ENCODE results near the gene SPACA7. TPM values are rescaled to one million over a fixed set of nuclear protein-coding genes. Genes with fewer than 3 reads are reported as not detected.

SPACA7 gene
- total and polyA plus RNA-seq, 5 donors = not detected

GRCh38 chr13:112473818-112474217 is 97.7 kb downstream of the SPACA7 start:
- no peak for DNase-seq
- Histone ChIP-seq H3K27ac (ENCODE audit: low read length) (no peak overlapping the region), H3K4me1 (ENCODE audit: control insufficient read depth, insufficient read depth, low read length) (no peaks in the 10 kb centered on the region), H3K27me3 (ENCODE audit: control insufficient read depth, insufficient read depth) (no peaks in the 10 kb centered on the region), H3K4me3 (ENCODE audit: low read length) (no peak overlapping the region), H3K9me3 (ENCODE audit: control insufficient read depth, low read length) (no peaks in the 10 kb centered on the region)
- intact Hi-C loops (cut with DNase I) = no loop called here
- WGBS = 86% methylated on average over 5 of the region's 5 CpGs
- no peak for ATAC-seq

GRCh38 chr13:112474869-112475268 is 98.7 kb downstream of the SPACA7 start:
- H3K27me3 ChIP-seq (ENCODE audit: control insufficient read depth, insufficient read depth) = no peaks in the 10 kb centered on the region
- no peak overlapping the region for H3K27ac ChIP-seq (ENCODE audit: low read length)
- no peak for ATAC-seq
- H3K4me3 ChIP-seq (ENCODE audit: low read length) = no peak overlapping the region
- H3K4me1 ChIP-seq (ENCODE audit: control insufficient read depth, insufficient read depth, low read length) = no peaks in the 10 kb centered on the region
- WGBS = 84% methylated on average over 8 of the region's 8 CpGs
- intact Hi-C loops (cut with DNase I) = no loop called here
- no peaks in the 10 kb centered on the region for H3K9me3 ChIP-seq (ENCODE audit: control insufficient read depth, low read length)
- no peak for DNase-seq

GRCh38 chr13:112475889-112476288 is 99.7 kb downstream of the SPACA7 start:
- WGBS = 97% methylated on average over 1 of the region's 1 CpG
- intact Hi-C loops (cut with DNase I) = no loop called here
- no peak for ATAC-seq
- Histone ChIP-seq H3K9me3 (ENCODE audit: control insufficient read depth, low read length) (no peaks in the 10 kb centered on the region), H3K27me3 (ENCODE audit: control insufficient read depth, insufficient read depth) (no peaks in the 10 kb centered on the region), H3K4me3 (ENCODE audit: low read length) (no peak overlapping the region), H3K27ac (ENCODE audit: low read length) (no peak overlapping the region), H3K4me1 (ENCODE audit: control insufficient read depth, insufficient read depth, low read length) (no peaks in the 10 kb centered on the region)
- DNase-seq = no peak

GRCh38 chr13:112477070-112477619 is 101.0 kb downstream of the SPACA7 start:
- H3K27me3 ChIP-seq (ENCODE audit: control insufficient read depth, insufficient read depth) = no peaks in the 10 kb centered on the region
- H3K4me1 ChIP-seq (ENCODE audit: control insufficient read depth, insufficient read depth, low read length) = no peaks in the 10 kb centered on the region
- H3K9me3 ChIP-seq (ENCODE audit: control insufficient read depth, low read length) = no peaks in the 10 kb centered on the region
- intact Hi-C loops (cut with DNase I) = no loop called here
- DNase-seq (no peak), ATAC-seq (no peak)
- no peak overlapping the region for H3K4me3 ChIP-seq (ENCODE audit: low read length)
- H3K27ac ChIP-seq (ENCODE audit: low read length) = no peak overlapping the region
- WGBS = 86% methylated on average over 9 of the region's 9 CpGs

- WGBS = 94% methylated on average over 7 of the region's 7 CpGs
- Histone ChIP-seq H3K27ac (ENCODE audit: low read length) (no peak overlapping the region), H3K4me3 (ENCODE audit: low read length) (no peak overlapping the region), H3K27me3 (ENCODE audit: control insufficient read depth, insufficient read depth) (no peaks in the 10 kb centered on the region), H3K9me3 (ENCODE audit: control insufficient read depth, low read length) (no peaks in the 10 kb centered on the region), H3K4me1 (ENCODE audit: control insufficient read depth, insufficient read depth, low read length) (no peaks in the 10 kb centered on the region)
- no peak for ATAC-seq
- no peak for DNase-seq
- intact Hi-C loops (cut with DNase I) = no loop called here
Measured at GRCh38 chr13:112479389-112479788, 103.2 kb downstream of the SPACA7 start.

- no peak for ATAC-seq
- intact Hi-C loops (cut with DNase I) = no loop called here
Measured at GRCh38 chr13:112481458-112481857, 105.3 kb downstream of the SPACA7 start.

GRCh38 chr13:112483299-112483698 is 107.1 kb downstream of the SPACA7 start:
- ATAC-seq = no peak
- Histone ChIP-seq H3K4me1 (ENCODE audit: control insufficient read depth, insufficient read depth, low read length) (no peaks in the 10 kb centered on the region), H3K27ac (ENCODE audit: low read length) (no peak overlapping the region), H3K27me3 (ENCODE audit: control insufficient read depth, insufficient read depth) (no peaks in the 10 kb centered on the region), H3K4me3 (ENCODE audit: low read length) (no peak overlapping the region), H3K9me3 (ENCODE audit: control insufficient read depth, low read length) (no peaks in the 10 kb centered on the region)
- DNase-seq = no peak
- 93% methylated on average over 7 of the region's 7 CpGs for WGBS
- intact Hi-C loops (cut with DNase I) = no loop called here

More at GRCh38 chr13:112481458-112481857, 105.3 kb downstream of the SPACA7 start:
- DNase-seq = no peak
- no peak overlapping the region for H3K4me3 ChIP-seq (ENCODE audit: low read length)
- no peaks in the 10 kb centered on the region for H3K4me1 ChIP-seq (ENCODE audit: control insufficient read depth, insufficient read depth, low read length)
- no peaks in the 10 kb centered on the region for H3K9me3 ChIP-seq (ENCODE audit: control insufficient read depth, low read length)
- H3K27me3 ChIP-seq (ENCODE audit: control insufficient read depth, insufficient read depth) = no peaks in the 10 kb centered on the region
- no peak overlapping the region for H3K27ac ChIP-seq (ENCODE audit: low read length)

Other genes starting within 250 kb of the SPACA7 start
- gene TUBGCP3, start 211.8 kb downstream of the SPACA7 start, total RNA-seq = 10 to 100 TPM; 16.8 to 21.9 (median 19.3) TPM
- 9.4 TPM for gene TUBGCP3, start 211.8 kb downstream of the SPACA7 start, polyA plus RNA-seq

Measured in right cardiac atrium (tissue), 5 donors.